Measurements from ENCODE around the gene UBXN6.

Gene UBXN6

GRCh38 chr19:4493104-4493928, 35.7 kb upstream of the UBXN6 start:
- DNase-seq: no peak

GRCh38 chr19:4492337-4493103, 34.9 kb upstream of the UBXN6 start:
- DNase-seq: no peak

- DNase-seq: no peak
Measured at GRCh38 chr19:4491446-4491845, 33.9 kb upstream of the UBXN6 start.

GRCh38 chr19:4488496-4488895, 30.9 kb upstream of the UBXN6 start:
- no peak for DNase-seq

GRCh38 chr19:4487572-4487971, 30.0 kb upstream of the UBXN6 start:
- no peak for DNase-seq

- no peak for DNase-seq
Measured at GRCh38 chr19:4483385-4483784, 25.8 kb upstream of the UBXN6 start.

- DNase-seq: no peak
Measured at GRCh38 chr19:4482721-4483364, 25.2 kb upstream of the UBXN6 start.

GRCh38 chr19:4477034-4477801, 19.6 kb upstream of the UBXN6 start:
- DNase-seq: no peak

- DNase-seq: peak; percentile 77
Measured at GRCh38 chr19:4474514-4475022, 17.0 kb upstream of the UBXN6 start.

- DNase-seq: no peak
Measured at GRCh38 chr19:4473763-4474513, 16.3 kb upstream of the UBXN6 start.

- no peak for DNase-seq
Measured at GRCh38 chr19:4473011-4473762, 15.6 kb upstream of the UBXN6 start.

GRCh38 chr19:4472174-4472974, 14.8 kb upstream of the UBXN6 start, which contains the start of gene HDGFL2:
TSS of gene HDGFL2 (plus strand) at chr19:4472297. CDS start at chr19:4472351, 54 bp downstream.
- DNase-seq: no peak

- peak; percentile 100 for DNase-seq
Measured at GRCh38 chr19:4471403-4472173, 14.0 kb upstream of the UBXN6 start.

GRCh38 chr19:4467835-4468234, 10.2 kb upstream of the UBXN6 start:
- no peak for DNase-seq

GRCh38 chr19:4464815-4465581, 7.4 kb upstream of the UBXN6 start:
- DNase-seq: no peak

GRCh38 chr19:4456843-4457653, 546 bp downstream of the UBXN6 start:
- DNase-seq: peak; percentile 65

- DNase-seq: peak; percentile 73
Measured at GRCh38 chr19:4456476-4456842, 1.1 kb downstream of the UBXN6 start.

Data from fibroblast of upper back skin (primary cell).